ENCODE measurements around the gene ABHD2. TPM values are rescaled to one million over a fixed set of nuclear protein-coding genes. Genes with fewer than 3 reads are reported as not detected.
A peak's percentile ranks its signal among the peaks of the same experiment; 100 is the strongest.

ABHD2 gene
- total RNA-seq, 1 experiment from 2014 or later: 29.7 TPM

- DNase-seq (ENCODE audit: low spot score) (no peak), ATAC-seq (no peak)
- Mint-ChIP-seq H3K4me1 (peaks cover 87% of the 10 kb centered on the region), H3K4me3 (no peak overlapping the region), H3K9me3 (no peaks in the 10 kb centered on the region), H3K36me3 (peaks cover 5% of the 10 kb centered on the region; the same call in 1 of the 2 replicates), H3K27ac (peak overlapping the region; percentile 54), H3K27me3 (ENCODE audit: low read depth) (no peaks in the 10 kb centered on the region)
- CTCF ChIA-PET: interaction anchor here (1.0 to 3.1 kb wide), 7 partner anchors 9 to 65 kb away, joined by 3 to 15 read pairs (median 10); partner anchors contain the start of gene ABHD2
- TF ChIP-seq PRDM15 (CRISPR knock-in tag; IDR thresholded peaks at IDR 0.05) (peak; percentile 52), ZNF263 (CRISPR knock-in tag; IDR thresholded peaks at IDR 0.05; ENCODE audit: low read depth) (no peak), EMX1 (CRISPR knock-in tag; IDR thresholded peaks at IDR 0.05) (no peak), ESRRA (CRISPR knock-in tag; IDR thresholded peaks at IDR 0.05; ENCODE audit: borderline replicate concordance) (no peak), GRHL2 (CRISPR knock-in tag; IDR thresholded peaks at IDR 0.05; ENCODE audit: insufficient replicate concordance, severe bottlenecking) (no peak), FOXJ3 (CRISPR knock-in tag; IDR thresholded peaks at IDR 0.05; ENCODE audit: borderline replicate concordance) (no peak)
- POLR2A ChIA-PET: interaction anchor here (1.0 to 2.4 kb wide), 2 partner anchors 24 to 87 kb away, joined by 3 to 10 read pairs; partner anchors contain the start of gene ABHD2
Measured at GRCh38 chr15:89112341-89112971, 24.2 kb downstream of the ABHD2 start.

- TF ChIP-seq AR (CRISPR knock-in tag; IDR thresholded peaks at IDR 0.05) (no peak), FOXK1 (CRISPR knock-in tag; IDR thresholded peaks at IDR 0.05) (no peak), ZBTB43 (CRISPR knock-in tag; IDR thresholded peaks at IDR 0.05) (no peak)
- peak overlapping the region; percentile 38 for H3K27ac Mint-ChIP-seq
- H3K36me3 Mint-ChIP-seq: peaks cover 9% of the 10 kb centered on the region; the same call in 1 of the 2 replicates
- H3K27me3 Mint-ChIP-seq (ENCODE audit: low read depth): no peaks in the 10 kb centered on the region
- no peaks in the 10 kb centered on the region for H3K9me3 Mint-ChIP-seq
- DNase-seq (ENCODE audit: low spot score) (no peak), ATAC-seq (no peak)
- ChIA-PET POLR2A (interaction anchor here (2.4 kb wide), 1 partner anchor 25 kb away, joined by 10 read pairs; the partner anchor contains the start of gene ABHD2), CTCF (interaction anchor here (0.6 to 3.1 kb wide), 9 partner anchors 10 to 234 kb away, joined by 3 to 18 read pairs (median 10); partner anchors contain the start of gene ABHD2)
- H3K4me3 Mint-ChIP-seq: no peak overlapping the region
- peaks cover 83% of the 10 kb centered on the region for H3K4me1 Mint-ChIP-seq
Measured at GRCh38 chr15:89113296-89114024, 25.2 kb downstream of the ABHD2 start.

GRCh38 chr15:89114990-89115389 lies 26.7 kb downstream of the ABHD2 start:
- POLR2A ChIA-PET: interaction anchor here (0.7 to 1.2 kb wide), 4 partner anchors 14 to 27 kb away, joined by 3 to 7 read pairs (median 3); partner anchors contain the start of gene ABHD2
- no peak for DNase-seq (ENCODE audit: low spot score)
- Mint-ChIP-seq H3K4me3 (peak overlapping the region; percentile 51), H3K9me3 (no peaks in the 10 kb centered on the region), H3K27ac (peak overlapping the region; percentile 100), H3K27me3 (ENCODE audit: low read depth) (no peaks in the 10 kb centered on the region), H3K36me3 (peaks cover 12% of the 10 kb centered on the region), H3K4me1 (peaks cover 69% of the 10 kb centered on the region)
- CTCF ChIA-PET: interaction anchor here (0.6 to 3.0 kb wide), 14 partner anchors 9 to 1304 kb away, joined by 3 to 30 read pairs (median 8); partner anchors contain the start of gene ABHD2
- peak; percentile 50 for ATAC-seq
- TF ChIP-seq ATF2 (CRISPR knock-in tag; IDR thresholded peaks at IDR 0.05; ENCODE audit: borderline replicate concordance, low read depth): no peak
- TF ChIP-seq PRDM15 (CRISPR knock-in tag; IDR thresholded peaks at IDR 0.05): no peak
- TF ChIP-seq ZNF263 (CRISPR knock-in tag; IDR thresholded peaks at IDR 0.05; ENCODE audit: low read depth): no peak
- no peak for TF ChIP-seq PREB (CRISPR knock-in tag; IDR thresholded peaks at IDR 0.05; ENCODE audit: borderline replicate concordance)
- TF ChIP-seq ZNF423 (CRISPR knock-in tag; IDR thresholded peaks at IDR 0.05): no peak
- no peak for TF ChIP-seq ZNF121 (CRISPR knock-in tag; IDR thresholded peaks at IDR 0.05)
